ENCODE measurements around the gene ARL2BP. TPM values are rescaled to one million over a fixed set of nuclear protein-coding genes. Genes with fewer than 3 reads are reported as not detected.
A peak's percentile ranks its signal among the peaks of the same experiment; 100 is the strongest.

Gene ARL2BP
- total and polyA plus RNA-seq, 10 of the 15 experiments (the other 5 are each of a cell fraction or from before 2014, with no cell fraction given): 12.5 to 56.6 (median 29.7) TPM

DNA sequence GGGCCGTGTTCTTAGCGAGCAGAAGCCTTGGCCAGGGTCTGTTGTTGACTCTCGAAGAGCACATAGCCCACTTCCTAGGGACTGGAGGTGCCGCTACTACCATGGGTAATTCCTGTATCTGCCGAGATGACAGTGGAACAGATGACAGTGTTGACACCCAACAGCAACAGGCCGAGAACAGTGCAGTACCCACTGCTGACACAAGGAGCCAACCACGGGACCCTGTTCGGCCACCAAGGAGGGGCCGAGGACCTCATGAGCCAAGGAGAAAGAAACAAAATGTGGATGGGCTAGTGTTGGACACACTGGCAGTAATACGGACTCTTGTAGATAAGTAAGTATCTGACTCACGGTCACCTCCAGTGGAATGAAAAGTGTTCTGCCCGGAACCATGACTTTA is 40.4 kb upstream of the ARL2BP start:
- peak; percentile 31; the same call in 1 of the 3 replicates for ATAC-seq
- Histone ChIP-seq H4K20me1 (ENCODE audit: control insufficient read depth, insufficient read depth) (0 out of 2 replicates have a peak, but pooled peaks cover 3% of the 10 kb centered on the region), H3K9ac (ENCODE audit: control insufficient read depth, insufficient read depth, low read length) (no peak overlapping the region), H3K4me2 (ENCODE audit: control insufficient read depth, insufficient read depth) (no peak overlapping the region), H3K36me3 (ENCODE audit: control insufficient read depth in 2 of 2, insufficient read depth in 2 of 2, low read length in 1 of 2) (peaks cover 8 to 20% of the 10 kb centered on the region in 2 experiments; a peak in 3 of 4 replicates), H3K4me3 (no peak overlapping the region), H3K4me1 (ENCODE audit: control insufficient read depth, insufficient read depth, low read length) (no peaks in the 10 kb centered on the region), H2AFZ (ENCODE audit: control insufficient read depth, low read depth, low read length) (no peak overlapping the region), H3K79me2 (ENCODE audit: control insufficient read depth, insufficient read depth, low read length) (no peaks in the 10 kb centered on the region; the same call in 1 of the 2 replicates), H3K9me3 (replicated peaks; ENCODE audit: control insufficient read depth, insufficient read depth, low read length) (no peaks in the 10 kb centered on the region), H3K27me3 (replicated peaks in 1 of 2; ENCODE audit: control insufficient read depth in 2 of 2, insufficient read depth in 2 of 2, low read length in 1 of 2) (no peaks in the 10 kb centered on the region), H3K27ac (ENCODE audit: control insufficient read depth, insufficient read depth) (no peak overlapping the region)
- RAD21 ChIA-PET (ENCODE audit: unreplicated experiment): interaction anchor here (0.9 to 1.0 kb wide), 2 partner anchors 91 to 97 kb away, joined by 4 read pairs; no protein-coding TSS in a partner anchor
- DNase-seq (ENCODE audit: low read depth, low spot score): no peak
- BruUV-seq (replicated peaks): TSS peak; percentile 49
- POLR2A ChIA-PET: interaction anchor here (0.9 to 2.3 kb wide), 2 partner anchors 8 to 48 kb away, joined by 5 to 7 read pairs; no protein-coding TSS in a partner anchor
- CTCF ChIA-PET: interaction anchor here (1.3 kb wide), 1 partner anchor 17 kb away, joined by 3 read pairs; no protein-coding TSS in a partner anchor
- in situ Hi-C loops (cut with MboI) (loop anchor here (25.0 kb wide), 1 partner anchor 1358 kb away; no protein-coding TSS in a partner anchor), intact Hi-C loops (cut with micrococcal nuclease; ENCODE audit: unreplicated experiment) (no loop called here)
- WGBS (ENCODE audit: insufficient coverage, insufficient replicate concordance, low lambda C conversion rate, missing lambda C conversion rate): 96% methylated on average over 12 of the region's 12 CpGs
- TF ChIP-seq KLF5 (IDR thresholded peaks at IDR 0.05; ENCODE audit: partially characterized antibody) (no peak), CEBPB (IDR thresholded peaks at IDR 0.05; ENCODE audit: borderline replicate concordance in 1 of 2, low read depth in 2 of 2, low read length in 2 of 2) (no peak), GATAD2B (conservative IDR thresholded peaks at IDR 0.05; ENCODE audit: low read depth) (no peak)
- no peak for FAIRE-seq
- SMC1A ChIA-PET (ENCODE audit: uncharacterized antibody, unreplicated experiment): interaction anchor here (0.9 to 2.5 kb wide), 4 partner anchors 10 to 20 kb away, joined by 3 to 11 read pairs (median 6); no protein-coding TSS in a partner anchor

- FAIRE-seq (no peak), ATAC-seq (no peak), DNase-seq (ENCODE audit: low read depth, low spot score) (no peak)
- SMC1A ChIA-PET (ENCODE audit: uncharacterized antibody, unreplicated experiment): no interaction called here
- in situ Hi-C loops (cut with MboI) (loop anchor here (25.0 kb wide), 1 partner anchor 1353 kb away; no protein-coding TSS in a partner anchor), intact Hi-C loops (cut with micrococcal nuclease; ENCODE audit: unreplicated experiment) (no loop called here)
- Histone ChIP-seq H4K20me1 (ENCODE audit: control insufficient read depth, insufficient read depth) (0 out of 2 replicates have a peak, but pooled peaks cover 3% of the 10 kb centered on the region), H3K36me3 (ENCODE audit: control insufficient read depth in 2 of 2, insufficient read depth in 2 of 2, low read length in 1 of 2) (peaks cover 10 to 35% of the 10 kb centered on the region in 2 experiments), H3K79me2 (ENCODE audit: control insufficient read depth, insufficient read depth, low read length) (no peaks in the 10 kb centered on the region), H2AFZ (ENCODE audit: control insufficient read depth, low read depth, low read length) (no peak overlapping the region), H3K27me3 (replicated peaks in 1 of 2; ENCODE audit: control insufficient read depth in 2 of 2, insufficient read depth in 2 of 2, low read length in 1 of 2) (no peaks in the 10 kb centered on the region), H3K27ac (ENCODE audit: control insufficient read depth, insufficient read depth) (no peak overlapping the region), H3K4me1 (ENCODE audit: control insufficient read depth, insufficient read depth, low read length) (no peaks in the 10 kb centered on the region), H3K9ac (ENCODE audit: control insufficient read depth, insufficient read depth, low read length) (no peak overlapping the region), H3K4me3 (no peak overlapping the region), H3K4me2 (ENCODE audit: control insufficient read depth, insufficient read depth) (no peak overlapping the region), H3K9me3 (replicated peaks; ENCODE audit: control insufficient read depth, insufficient read depth, low read length) (peaks cover 2% of the 10 kb centered on the region; the same call in 1 of the 3 replicates)
- no TSS peak for BruUV-seq (replicated peaks)
- RAD21 ChIA-PET (ENCODE audit: unreplicated experiment): no interaction called here
- 93% methylated on average over 1 of the region's 1 CpG for WGBS (ENCODE audit: insufficient coverage, insufficient replicate concordance, low lambda C conversion rate, missing lambda C conversion rate)
- CTCF ChIA-PET: no interaction called here
- no peak for TF ChIP-seq NR2F1 (conservative IDR thresholded peaks at IDR 0.05)
- TF ChIP-seq YBX1 (IDR thresholded peaks at IDR 0.05): no peak
- no peak for TF ChIP-seq IKZF2 (IDR thresholded peaks at IDR 0.05)
- no peak for TF ChIP-seq NRF1 (conservative IDR thresholded peaks at IDR 0.05; ENCODE audit: low read depth, low read length)
- TF ChIP-seq BCL3 (IDR thresholded peaks at IDR 0.05; ENCODE audit: borderline replicate concordance, insufficient read depth, low read depth, low read length, poor library complexity, severe bottlenecking): no peak
- TF ChIP-seq IKZF1 (conservative IDR thresholded peaks at IDR 0.05): no peak
- TF ChIP-seq, protein P1, sequence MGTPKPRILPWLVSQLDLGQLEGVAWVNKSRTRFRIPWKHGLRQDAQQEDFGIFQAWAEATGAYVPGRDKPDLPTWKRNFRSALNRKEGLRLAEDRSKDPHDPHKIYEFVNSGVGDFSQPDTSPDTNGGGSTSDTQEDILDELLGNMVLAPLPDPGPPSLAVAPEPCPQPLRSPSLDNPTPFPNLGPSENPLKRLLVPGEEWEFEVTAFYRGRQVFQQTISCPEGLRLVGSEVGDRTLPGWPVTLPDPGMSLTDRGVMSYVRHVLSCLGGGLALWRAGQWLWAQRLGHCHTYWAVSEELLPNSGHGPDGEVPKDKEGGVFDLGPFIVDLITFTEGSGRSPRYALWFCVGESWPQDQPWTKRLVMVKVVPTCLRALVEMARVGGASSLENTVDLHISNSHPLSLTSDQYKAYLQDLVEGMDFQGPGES (IDR thresholded peaks at IDR 0.05): no peak
- no peak for TF ChIP-seq CHD4 (IDR thresholded peaks at IDR 0.05)
- TF ChIP-seq, protein P2, sequence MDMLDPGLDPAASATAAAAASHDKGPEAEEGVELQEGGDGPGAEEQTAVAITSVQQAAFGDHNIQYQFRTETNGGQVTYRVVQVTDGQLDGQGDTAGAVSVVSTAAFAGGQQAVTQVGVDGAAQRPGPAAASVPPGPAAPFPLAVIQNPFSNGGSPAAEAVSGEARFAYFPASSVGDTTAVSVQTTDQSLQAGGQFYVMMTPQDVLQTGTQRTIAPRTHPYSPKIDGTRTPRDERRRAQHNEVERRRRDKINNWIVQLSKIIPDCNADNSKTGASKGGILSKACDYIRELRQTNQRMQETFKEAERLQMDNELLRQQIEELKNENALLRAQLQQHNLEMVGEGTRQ (IDR thresholded peaks at IDR 0.05; ENCODE audit: borderline replicate concordance, low read depth, low read length): no peak
- POLR2A ChIA-PET: no interaction called here
Observed at GRCh38 chr16:57208926-57209325, 36.1 kb upstream of the ARL2BP start.
